ENCODE measurements around the gene MPPE1. TPM values are rescaled to one million over a fixed set of nuclear protein-coding genes. Genes with fewer than 3 reads are reported as not detected.

Gene MPPE1
- total and polyA plus RNA-seq, 12 donors: 17.0 to 44.7 (median 31.2) TPM

DNA sequence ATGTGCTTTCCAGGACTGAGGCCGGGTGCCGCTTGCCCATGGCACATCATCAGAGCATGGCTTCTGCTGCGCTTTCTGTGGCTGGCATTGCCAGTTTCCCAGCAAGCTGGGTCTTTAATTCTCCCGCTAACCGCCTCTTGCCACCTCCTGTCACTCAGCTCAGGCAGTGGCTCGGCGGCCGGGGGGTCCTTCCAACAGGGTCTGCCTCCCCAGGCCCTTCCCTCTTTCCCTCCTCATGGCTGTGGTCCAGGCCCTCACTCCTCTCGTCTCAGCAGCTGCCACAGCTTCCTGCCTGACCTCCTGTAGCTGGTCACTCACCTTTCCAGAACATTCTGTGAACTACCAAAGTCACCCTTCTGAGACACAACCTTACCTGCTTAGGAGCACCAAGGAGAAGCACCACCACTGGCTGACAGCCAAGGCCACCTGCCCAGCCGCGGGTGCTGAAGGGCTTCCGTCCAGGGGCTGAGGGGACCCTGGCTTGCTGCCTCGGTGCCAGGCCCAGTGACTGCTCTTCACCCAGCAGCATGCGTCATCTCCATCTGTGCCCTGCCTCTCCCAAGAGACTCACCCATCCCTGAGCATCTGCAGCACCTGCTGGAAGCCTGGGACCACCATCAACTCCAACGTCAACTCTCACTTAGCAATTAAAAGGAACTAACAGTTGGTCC lies 34.3 kb downstream of the MPPE1 start:
- DNase-seq: no peak
- Histone ChIP-seq H3K4me1 (replicated peaks in 1 of 2) (no peaks in the 10 kb centered on the region), H3K36me3 (replicated peaks in 1 of 2) (no peaks in the 10 kb centered on the region), H3K9me3 (replicated peaks in 1 of 3) (no peaks in the 10 kb centered on the region), H3K4me3 (no peak overlapping the region), H3K27ac (no peak overlapping the region), H3K27me3 (no peaks in the 10 kb centered on the region)
- 77 to 99% (median 80%) methylated on average over 9 to 15 of the region's 15 CpGs for WGBS, 4 donors
- no peak for TF ChIP-seq CTCF (IDR thresholded peaks at IDR 0.05)
- TF ChIP-seq POLR2A (IDR thresholded peaks at IDR 0.05): no peak
- intact Hi-C loops (cut with DNase I): loop anchor here in 1 of 2 donors (10.0 kb wide), 1 partner anchor 139 kb away; no protein-coding TSS in a partner anchor

GRCh38 chr18:11872479-11873136 lies 35.5 kb downstream of the MPPE1 start:
- Histone ChIP-seq H3K9me3 (replicated peaks in 1 of 3) (no peaks in the 10 kb centered on the region), H3K27ac (no peak overlapping the region), H3K27me3 (no peaks in the 10 kb centered on the region), H3K4me1 (replicated peaks in 1 of 2) (no peaks in the 10 kb centered on the region), H3K4me3 (no peak overlapping the region), H3K36me3 (replicated peaks in 1 of 2) (no peaks in the 10 kb centered on the region)
- WGBS, 4 donors: 36 to 52% (median 45%) methylated on average over 7 to 13 of the region's 13 CpGs
- TF ChIP-seq POLR2A (IDR thresholded peaks at IDR 0.05): no peak
- TF ChIP-seq CTCF (IDR thresholded peaks at IDR 0.05): peak; percentile 14 to 62 (median 48)
- intact Hi-C loops (cut with DNase I): loop anchor here in 1 of 2 donors (10.0 kb wide), 1 partner anchor 138 kb away; no protein-coding TSS in a partner anchor
- peak in 6 of 7 donors; percentile 45 to 58 (median 54) for DNase-seq

- Histone ChIP-seq H3K27me3 (no peaks in the 10 kb centered on the region), H3K4me3 (no peak overlapping the region), H3K27ac (no peak overlapping the region), H3K36me3 (replicated peaks in 1 of 2) (no peaks in the 10 kb centered on the region), H3K4me1 (replicated peaks in 1 of 2) (no peaks in the 10 kb centered on the region), H3K9me3 (replicated peaks in 1 of 3) (no peaks in the 10 kb centered on the region)
- intact Hi-C loops (cut with DNase I): loop anchor here in 1 of 2 donors (10.0 kb wide), 1 partner anchor 137 kb away; no protein-coding TSS in a partner anchor
- no peak for TF ChIP-seq POLR2A (IDR thresholded peaks at IDR 0.05)
- no peak for TF ChIP-seq CTCF (IDR thresholded peaks at IDR 0.05)
- WGBS, 4 donors: 57 to 64% (median 58%) methylated on average over 5 of the region's 5 CpGs
- no peak for DNase-seq
These were observed 36.6 kb downstream of the MPPE1 start for GRCh38 chr18:11871501-11871900.

DNA sequence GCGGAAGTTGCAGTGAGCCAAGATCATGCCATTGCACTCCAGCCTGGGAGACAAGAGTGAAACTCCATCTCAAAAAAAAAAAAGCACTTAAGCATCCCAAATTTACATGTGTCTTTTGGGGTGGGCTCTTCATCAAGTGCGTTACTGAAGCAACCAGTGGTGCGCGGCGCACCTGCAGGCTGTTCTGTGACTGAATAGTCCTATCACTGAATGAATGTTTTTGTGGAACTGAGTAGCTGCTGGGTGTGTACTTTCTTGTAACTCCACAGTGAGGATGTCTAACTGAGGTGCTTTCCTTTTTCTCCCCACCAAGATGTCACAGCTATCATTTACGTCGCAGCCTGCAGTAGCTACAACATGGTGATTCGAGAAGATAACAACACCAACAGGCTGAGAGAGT lies 39.9 kb downstream of the MPPE1 start:
- Histone ChIP-seq H3K36me3 (replicated peaks in 1 of 2) (no peaks in the 10 kb centered on the region), H3K4me3 (no peak overlapping the region), H3K4me1 (replicated peaks in 1 of 2) (no peaks in the 10 kb centered on the region), H3K9me3 (replicated peaks in 1 of 3) (no peaks in the 10 kb centered on the region), H3K27me3 (no peaks in the 10 kb centered on the region), H3K27ac (no peak overlapping the region)
- DNase-seq: no peak
- intact Hi-C loops (cut with DNase I): no loop called here
- TF ChIP-seq POLR2A (IDR thresholded peaks at IDR 0.05): no peak
- TF ChIP-seq CTCF (IDR thresholded peaks at IDR 0.05): no peak
- WGBS, 4 donors: 92 to 96% (median 95%) methylated on average over 8 of the region's 8 CpGs

All from adrenal gland (tissue), 12 donors.